ENCODE data around the gene SPSB1. TPM values are rescaled to one million over a fixed set of nuclear protein-coding genes. Genes with fewer than 3 reads are reported as not detected.

Gene SPSB1
- total and polyA plus RNA-seq, 10 of the 15 experiments (the other 5 are each of a cell fraction or from before 2014, with no cell fraction given) = 0.02 to 2.0 (median 0.90) TPM; not detected in 1

DNA sequence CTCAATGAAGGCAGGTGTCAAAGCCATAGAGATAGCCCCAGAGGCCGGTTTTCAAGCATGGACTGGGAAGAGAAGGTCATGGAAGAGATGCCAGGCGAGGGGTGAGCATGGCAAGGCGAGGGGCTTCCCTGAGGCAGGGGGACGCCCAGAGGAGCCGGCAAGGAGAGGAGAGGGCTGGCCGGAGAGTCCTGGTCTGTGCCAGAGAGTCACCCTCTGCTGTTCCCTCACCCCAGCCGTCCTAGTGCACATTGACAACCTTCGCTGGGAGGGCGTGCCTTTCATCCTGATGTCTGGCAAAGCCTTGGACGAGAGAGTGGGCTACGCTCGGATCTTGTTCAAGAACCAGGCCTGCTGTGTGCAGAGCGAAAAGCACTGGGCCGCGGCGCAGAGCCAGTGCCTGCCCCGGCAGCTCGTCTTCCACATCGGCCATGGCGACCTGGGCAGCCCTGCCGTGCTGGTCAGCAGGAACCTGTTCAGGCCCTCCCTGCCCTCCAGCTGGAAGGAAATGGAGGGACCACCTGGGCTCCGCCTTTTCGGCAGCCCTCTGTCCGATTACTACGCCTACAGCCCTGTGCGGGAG is 29.3 kb upstream of the SPSB1 start:
- POLR2A ChIA-PET = no interaction called here
- no TSS peak for BruUV-seq (replicated peaks)
- Histone ChIP-seq H3K79me2 (ENCODE audit: control insufficient read depth, insufficient read depth, low read length) (no peaks in the 10 kb centered on the region), H3K9me3 (replicated peaks; ENCODE audit: control insufficient read depth, insufficient read depth, low read length) (peaks cover 10% of the 10 kb centered on the region), H3K9ac (ENCODE audit: control insufficient read depth, insufficient read depth, low read length) (no peak overlapping the region), H4K20me1 (ENCODE audit: control insufficient read depth, insufficient read depth) (no peaks in the 10 kb centered on the region; the same call in 1 of the 2 replicates), H3K4me3 (no peak overlapping the region), H3K36me3 (ENCODE audit: control insufficient read depth in 2 of 2, insufficient read depth in 2 of 2, low read length in 1 of 2) (no peaks in the 10 kb centered on the region), H2AFZ (ENCODE audit: control insufficient read depth, low read depth, low read length) (no peak overlapping the region), H3K27me3 (replicated peaks in 1 of 2; ENCODE audit: control insufficient read depth in 2 of 2, insufficient read depth in 2 of 2, low read length in 1 of 2) (no peaks in the 10 kb centered on the region), H3K27ac (ENCODE audit: control insufficient read depth, insufficient read depth) (no peak overlapping the region), H3K4me2 (ENCODE audit: control insufficient read depth, insufficient read depth) (no peak overlapping the region), H3K4me1 (ENCODE audit: control insufficient read depth, insufficient read depth, low read length) (no peaks in the 10 kb centered on the region)
- WGBS (ENCODE audit: insufficient coverage, insufficient replicate concordance, low lambda C conversion rate, missing lambda C conversion rate) = 79% methylated on average over 25 of the region's 26 CpGs
- in situ Hi-C loops (cut with MboI) = no loop called here
- FAIRE-seq (no peak), DNase-seq (ENCODE audit: low read depth, low spot score) (no peak), ATAC-seq (no peak)
- SMC1A ChIA-PET (ENCODE audit: uncharacterized antibody, unreplicated experiment) = interaction anchor here (1.7 kb wide), 1 partner anchor 193 kb away, joined by 4 read pairs; no protein-coding TSS in a partner anchor
- RAD21 ChIA-PET (ENCODE audit: unreplicated experiment) = no interaction called here
- intact Hi-C loops (cut with micrococcal nuclease; ENCODE audit: unreplicated experiment) = no loop called here
- CTCF ChIA-PET = no interaction called here
- no peak for TF ChIP-seq KDM1A (IDR thresholded peaks at IDR 0.05; ENCODE audit: borderline replicate concordance)
- TF ChIP-seq SMAD1 (IDR thresholded peaks at IDR 0.05; ENCODE audit: low read depth, partially characterized antibody) = no peak
- TF ChIP-seq POLR2A (IDR thresholded peaks at IDR 0.05; ENCODE audit: low read depth, low read length) = no peak
- TF ChIP-seq CHD1 (IDR thresholded peaks at IDR 0.05; ENCODE audit: low read depth, low read length) = no peak
- TF ChIP-seq SREBF2 (IDR thresholded peaks at IDR 0.05; ENCODE audit: low read length) = no peak
- no peak for TF ChIP-seq SREBF1 (IDR thresholded peaks at IDR 0.05; ENCODE audit: low read length)
- TF ChIP-seq, protein P1, sequence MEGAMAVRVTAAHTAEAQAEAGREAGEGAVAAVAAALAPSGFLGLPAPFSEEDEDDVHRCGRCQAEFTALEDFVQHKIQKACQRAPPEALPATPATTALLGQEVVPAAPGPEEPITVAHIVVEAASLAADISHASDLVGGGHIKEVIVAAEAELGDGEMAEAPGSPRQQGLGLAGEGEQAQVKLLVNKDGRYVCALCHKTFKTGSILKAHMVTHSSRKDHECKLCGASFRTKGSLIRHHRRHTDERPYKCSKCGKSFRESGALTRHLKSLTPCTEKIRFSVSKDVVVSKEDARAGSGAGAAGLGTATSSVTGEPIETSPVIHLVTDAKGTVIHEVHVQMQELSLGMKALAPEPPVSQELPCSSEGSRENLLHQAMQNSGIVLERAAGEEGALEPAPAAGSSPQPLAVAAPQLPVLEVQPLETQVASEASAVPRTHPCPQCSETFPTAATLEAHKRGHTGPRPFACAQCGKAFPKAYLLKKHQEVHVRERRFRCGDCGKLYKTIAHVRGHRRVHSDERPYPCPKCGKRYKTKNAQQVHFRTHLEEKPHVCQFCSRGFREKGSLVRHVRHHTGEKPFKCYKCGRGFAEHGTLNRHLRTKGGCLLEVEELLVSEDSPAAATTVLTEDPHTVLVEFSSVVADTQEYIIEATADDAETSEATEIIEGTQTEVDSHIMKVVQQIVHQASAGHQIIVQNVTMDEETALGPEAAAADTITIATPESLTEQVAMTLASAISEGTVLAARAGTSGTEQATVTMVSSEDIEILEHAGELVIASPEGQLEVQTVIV (IDR thresholded peaks at IDR 0.05; ENCODE audit: borderline replicate concordance, partially characterized antibody) = no peak
- TF ChIP-seq RAD51 (IDR thresholded peaks at IDR 0.05) = no peak
- no peak for TF ChIP-seq HDAC6 (IDR thresholded peaks at IDR 0.05; ENCODE audit: unreplicated experiment)
- TF ChIP-seq, protein P2, sequence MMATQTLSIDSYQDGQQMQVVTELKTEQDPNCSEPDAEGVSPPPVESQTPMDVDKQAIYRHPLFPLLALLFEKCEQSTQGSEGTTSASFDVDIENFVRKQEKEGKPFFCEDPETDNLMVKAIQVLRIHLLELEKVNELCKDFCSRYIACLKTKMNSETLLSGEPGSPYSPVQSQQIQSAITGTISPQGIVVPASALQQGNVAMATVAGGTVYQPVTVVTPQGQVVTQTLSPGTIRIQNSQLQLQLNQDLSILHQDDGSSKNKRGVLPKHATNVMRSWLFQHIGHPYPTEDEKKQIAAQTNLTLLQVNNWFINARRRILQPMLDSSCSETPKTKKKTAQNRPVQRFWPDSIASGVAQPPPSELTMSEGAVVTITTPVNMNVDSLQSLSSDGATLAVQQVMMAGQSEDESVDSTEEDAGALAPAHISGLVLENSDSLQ (IDR thresholded peaks at IDR 0.05) = no peak
- no peak for TF ChIP-seq BRCA1 (IDR thresholded peaks at IDR 0.05; ENCODE audit: low read depth, low read length)
- TF ChIP-seq, protein P3, sequence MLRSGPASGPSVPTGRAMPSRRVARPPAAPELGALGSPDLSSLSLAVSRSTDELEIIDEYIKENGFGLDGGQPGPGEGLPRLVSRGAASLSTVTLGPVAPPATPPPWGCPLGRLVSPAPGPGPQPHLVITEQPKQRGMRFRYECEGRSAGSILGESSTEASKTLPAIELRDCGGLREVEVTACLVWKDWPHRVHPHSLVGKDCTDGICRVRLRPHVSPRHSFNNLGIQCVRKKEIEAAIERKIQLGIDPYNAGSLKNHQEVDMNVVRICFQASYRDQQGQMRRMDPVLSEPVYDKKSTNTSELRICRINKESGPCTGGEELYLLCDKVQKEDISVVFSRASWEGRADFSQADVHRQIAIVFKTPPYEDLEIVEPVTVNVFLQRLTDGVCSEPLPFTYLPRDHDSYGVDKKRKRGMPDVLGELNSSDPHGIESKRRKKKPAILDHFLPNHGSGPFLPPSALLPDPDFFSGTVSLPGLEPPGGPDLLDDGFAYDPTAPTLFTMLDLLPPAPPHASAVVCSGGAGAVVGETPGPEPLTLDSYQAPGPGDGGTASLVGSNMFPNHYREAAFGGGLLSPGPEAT (IDR thresholded peaks at IDR 0.05; ENCODE audit: low read depth) = no peak
- TF ChIP-seq, protein P4, sequence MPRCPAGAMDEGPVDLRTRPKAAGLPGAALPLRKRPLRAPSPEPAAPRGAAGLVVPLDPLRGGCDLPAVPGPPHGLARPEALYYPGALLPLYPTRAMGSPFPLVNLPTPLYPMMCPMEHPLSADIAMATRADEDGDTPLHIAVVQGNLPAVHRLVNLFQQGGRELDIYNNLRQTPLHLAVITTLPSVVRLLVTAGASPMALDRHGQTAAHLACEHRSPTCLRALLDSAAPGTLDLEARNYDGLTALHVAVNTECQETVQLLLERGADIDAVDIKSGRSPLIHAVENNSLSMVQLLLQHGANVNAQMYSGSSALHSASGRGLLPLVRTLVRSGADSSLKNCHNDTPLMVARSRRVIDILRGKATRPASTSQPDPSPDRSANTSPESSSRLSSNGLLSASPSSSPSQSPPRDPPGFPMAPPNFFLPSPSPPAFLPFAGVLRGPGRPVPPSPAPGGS (IDR thresholded peaks at IDR 0.05; ENCODE audit: borderline replicate concordance, insufficient read depth, low read depth, low read length, poor library complexity, severe bottlenecking) = no peak
- TF ChIP-seq, protein P5, sequence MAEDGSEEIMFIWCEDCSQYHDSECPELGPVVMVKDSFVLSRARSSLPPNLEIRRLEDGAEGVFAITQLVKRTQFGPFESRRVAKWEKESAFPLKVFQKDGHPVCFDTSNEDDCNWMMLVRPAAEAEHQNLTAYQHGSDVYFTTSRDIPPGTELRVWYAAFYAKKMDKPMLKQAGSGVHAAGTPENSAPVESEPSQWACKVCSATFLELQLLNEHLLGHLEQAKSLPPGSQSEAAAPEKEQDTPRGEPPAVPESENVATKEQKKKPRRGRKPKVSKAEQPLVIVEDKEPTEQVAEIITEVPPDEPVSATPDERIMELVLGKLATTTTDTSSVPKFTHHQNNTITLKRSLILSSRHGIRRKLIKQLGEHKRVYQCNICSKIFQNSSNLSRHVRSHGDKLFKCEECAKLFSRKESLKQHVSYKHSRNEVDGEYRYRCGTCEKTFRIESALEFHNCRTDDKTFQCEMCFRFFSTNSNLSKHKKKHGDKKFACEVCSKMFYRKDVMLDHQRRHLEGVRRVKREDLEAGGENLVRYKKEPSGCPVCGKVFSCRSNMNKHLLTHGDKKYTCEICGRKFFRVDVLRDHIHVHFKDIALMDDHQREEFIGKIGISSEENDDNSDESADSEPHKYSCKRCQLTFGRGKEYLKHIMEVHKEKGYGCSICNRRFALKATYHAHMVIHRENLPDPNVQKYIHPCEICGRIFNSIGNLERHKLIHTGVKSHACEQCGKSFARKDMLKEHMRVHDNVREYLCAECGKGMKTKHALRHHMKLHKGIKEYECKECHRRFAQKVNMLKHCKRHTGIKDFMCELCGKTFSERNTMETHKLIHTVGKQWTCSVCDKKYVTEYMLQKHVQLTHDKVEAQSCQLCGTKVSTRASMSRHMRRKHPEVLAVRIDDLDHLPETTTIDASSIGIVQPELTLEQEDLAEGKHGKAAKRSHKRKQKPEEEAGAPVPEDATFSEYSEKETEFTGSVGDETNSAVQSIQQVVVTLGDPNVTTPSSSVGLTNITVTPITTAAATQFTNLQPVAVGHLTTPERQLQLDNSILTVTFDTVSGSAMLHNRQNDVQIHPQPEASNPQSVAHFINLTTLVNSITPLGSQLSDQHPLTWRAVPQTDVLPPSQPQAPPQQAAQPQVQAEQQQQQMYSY (CRISPR knock-in tag; IDR thresholded peaks at IDR 0.05) = no peak

All from GM12878 (cell line).